NK-92 (cell line): Measurements from ENCODE around the gene SC5D.

ENCODE experiments used
- DNase-seq: peaks from one replicate; lab custom pipeline; 2025; ENCODE audit not compliant: unreplicated experiment; lab: John Stamatoyannopoulos, UW

SC5D gene, protein sequence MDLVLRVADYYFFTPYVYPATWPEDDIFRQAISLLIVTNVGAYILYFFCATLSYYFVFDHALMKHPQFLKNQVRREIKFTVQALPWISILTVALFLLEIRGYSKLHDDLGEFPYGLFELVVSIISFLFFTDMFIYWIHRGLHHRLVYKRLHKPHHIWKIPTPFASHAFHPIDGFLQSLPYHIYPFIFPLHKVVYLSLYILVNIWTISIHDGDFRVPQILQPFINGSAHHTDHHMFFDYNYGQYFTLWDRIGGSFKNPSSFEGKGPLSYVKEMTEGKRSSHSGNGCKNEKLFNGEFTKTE

DNA sequence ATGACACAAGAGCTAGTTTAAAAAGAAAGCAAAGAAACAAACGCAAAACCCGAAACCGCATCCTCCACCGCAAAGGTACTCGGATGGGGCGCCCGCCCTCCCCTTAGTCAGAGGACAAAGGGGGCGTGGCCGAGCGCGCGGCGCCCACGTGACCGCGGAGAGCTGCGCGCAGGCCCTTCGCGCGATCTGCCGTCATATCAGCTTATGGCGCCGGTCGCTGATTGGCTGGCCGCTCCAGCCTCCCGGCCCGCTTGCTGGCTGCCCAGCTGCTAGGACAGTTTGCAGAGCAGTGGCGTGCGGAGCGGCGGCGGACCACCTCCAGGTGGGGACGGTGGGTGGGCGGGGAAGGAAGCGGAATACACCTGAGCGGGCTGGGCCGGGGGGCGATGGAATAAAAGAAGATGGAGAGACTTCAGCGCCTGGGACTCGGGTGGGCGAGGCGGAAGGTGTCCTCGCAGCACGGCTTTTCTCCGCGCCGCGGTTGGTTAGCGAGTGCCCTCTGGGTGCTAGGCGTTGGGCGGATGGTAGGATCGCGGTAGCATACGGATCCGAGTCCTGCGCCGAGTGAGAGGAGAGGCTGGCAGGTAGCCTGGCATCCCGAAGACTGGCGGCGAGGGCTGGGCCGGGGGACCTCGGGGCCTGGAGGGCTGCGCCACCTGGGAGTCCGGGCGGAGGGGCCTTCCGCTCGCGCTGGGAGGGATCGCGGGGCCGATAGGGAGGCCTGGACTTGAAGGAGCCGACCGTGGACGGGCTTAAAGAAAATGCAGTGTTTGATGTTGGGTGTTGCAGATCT lies at the start of gene SC5D:
Gene SC5D, plus strand, starts transcription at position 277 of the 793 bp plus-strand sequence. CDS start 10,605 bp downstream, outside the sequence.
- DNase-seq: peak; percentile 55

DNA sequence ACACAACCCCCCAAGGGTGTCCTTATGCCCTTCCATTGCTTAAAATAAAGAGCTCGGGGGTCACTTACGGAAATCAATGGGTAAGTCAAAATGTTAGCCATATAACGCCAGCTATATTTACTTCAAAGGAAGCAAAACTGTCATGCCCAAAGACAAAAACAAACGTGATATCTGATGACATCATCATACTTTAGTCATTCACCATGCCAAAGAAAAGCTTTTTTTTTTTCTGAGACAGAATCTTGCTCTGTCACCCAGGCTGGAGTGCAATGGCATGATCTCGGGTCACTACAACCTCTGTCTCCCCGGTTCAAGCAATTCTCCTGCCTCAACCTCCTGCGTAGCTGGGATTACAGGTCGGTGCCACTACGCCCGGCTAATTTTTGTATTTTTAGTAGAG lies 47.7 kb upstream of the SC5D start:
- DNase-seq: no peak

DNA sequence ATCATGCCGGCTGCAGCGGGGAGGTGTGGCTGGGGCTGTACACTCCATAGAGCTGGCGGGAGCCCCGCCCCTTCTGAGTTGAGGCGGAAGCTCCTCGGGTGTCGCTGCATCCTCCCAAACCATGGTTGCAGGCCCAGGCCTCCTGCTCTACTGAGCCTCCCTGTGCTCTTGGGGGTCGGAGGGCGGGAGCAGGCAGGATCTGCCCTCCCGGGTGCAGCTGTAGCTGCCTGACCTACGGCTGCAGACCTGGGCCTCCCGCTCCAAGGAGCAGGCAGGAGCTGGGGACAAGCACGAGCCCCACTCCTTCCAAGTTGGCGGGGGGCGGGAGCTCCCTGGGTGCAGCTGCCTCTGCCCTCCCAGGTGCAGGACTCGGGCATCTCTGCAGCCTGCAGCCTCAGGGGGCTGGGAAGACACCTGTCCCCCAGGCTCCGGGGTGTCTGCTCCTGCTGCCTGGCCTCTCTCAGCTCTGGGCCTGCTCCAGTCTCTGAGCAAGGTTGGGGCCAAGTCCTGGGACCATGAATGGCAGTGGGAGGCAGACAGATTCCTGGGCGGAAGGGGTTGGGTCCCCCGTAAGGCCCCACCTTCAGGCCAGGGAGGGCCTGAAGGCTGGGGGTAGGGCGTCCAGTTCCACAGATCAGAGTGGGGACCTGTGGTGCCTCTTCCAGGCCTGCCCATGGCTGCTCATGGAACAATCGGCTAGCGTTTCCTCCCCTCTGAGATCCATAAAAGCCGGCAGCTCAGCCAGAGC lies 46.4 kb upstream of the SC5D start:
- no peak for DNase-seq

DNA sequence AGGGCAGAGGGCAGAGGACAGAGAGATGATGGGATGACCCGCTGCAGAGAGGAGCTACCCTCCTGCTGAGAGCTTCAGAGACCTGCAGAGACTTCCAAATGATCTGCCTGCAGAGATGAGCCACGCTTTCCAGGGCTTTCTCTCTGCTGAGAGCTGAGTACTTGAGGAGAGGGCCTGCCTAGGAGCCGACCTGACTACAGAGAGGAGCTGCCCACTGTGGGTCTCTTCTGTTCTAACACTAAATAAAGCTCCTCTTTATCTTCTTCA lies 45.9 kb upstream of the SC5D start:
- no peak for DNase-seq

DNA sequence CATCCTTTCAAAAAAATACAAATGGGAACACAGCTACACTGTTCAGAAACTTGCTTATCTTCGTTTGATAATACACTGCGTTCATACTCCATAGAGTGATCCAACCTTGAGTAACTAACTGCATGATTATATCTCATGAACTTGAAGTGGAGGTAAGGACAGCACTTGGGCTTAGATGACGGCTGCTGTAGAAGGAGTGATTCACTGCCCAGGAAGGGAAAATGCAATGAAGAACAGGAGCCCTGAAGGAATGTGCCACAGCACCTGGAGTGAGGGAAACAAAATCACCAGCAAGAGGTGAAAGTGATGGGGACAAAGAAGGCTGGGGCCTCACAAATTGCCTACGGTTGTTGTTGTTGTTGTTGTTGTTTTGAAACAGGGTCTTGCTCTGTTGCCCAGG lies 44.1 kb upstream of the SC5D start:
- no peak for DNase-seq

DNA sequence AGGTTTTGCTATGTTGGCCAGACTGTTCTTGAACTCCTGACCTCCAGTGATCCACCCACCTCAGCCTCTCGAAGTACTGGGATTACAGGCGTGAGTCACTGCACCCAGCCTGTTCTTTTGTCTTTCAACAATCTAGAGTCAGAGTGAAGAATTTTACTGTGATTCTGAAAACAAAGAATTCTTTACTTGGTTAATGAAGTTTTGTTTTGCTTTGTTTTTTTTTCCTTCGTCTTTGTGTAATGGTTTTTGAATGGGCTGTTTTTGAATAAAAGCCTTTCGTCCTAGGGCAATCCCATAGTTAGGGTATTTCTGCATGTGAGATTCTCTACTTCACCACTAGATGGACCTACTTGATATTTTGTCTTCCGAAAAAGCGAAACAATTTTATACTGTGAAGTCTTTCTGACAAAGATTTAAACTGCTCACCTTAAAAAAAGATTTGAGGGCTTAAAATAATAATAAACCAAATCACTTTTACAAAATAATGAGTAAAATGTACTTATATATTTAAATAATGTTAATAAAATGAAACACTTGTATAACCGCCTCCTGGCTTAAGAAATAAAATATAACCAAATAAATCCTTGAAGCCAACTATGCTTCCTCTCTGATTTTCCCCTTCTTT lies 43.4 kb upstream of the SC5D start:
- DNase-seq: no peak

DNA sequence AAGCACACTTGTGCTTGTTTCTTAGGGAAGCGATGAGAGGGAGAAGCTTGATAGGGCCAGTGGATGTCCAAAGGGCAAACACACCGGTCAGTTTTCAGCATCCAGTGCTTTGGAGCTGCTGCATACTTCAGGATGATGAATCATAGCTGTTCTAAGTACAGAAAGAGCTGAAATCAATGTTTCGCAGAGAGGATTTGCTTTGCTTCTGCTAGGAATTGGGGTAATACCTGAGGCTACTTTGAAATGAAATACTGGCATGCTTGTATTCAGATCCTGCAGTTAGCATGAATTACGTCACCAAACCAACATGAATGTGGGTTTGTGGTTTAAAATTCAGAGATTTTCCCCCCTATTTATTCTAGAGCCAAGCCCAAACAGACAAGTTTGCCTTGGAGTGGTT lies 41.7 kb upstream of the SC5D start:
- DNase-seq: no peak

DNA sequence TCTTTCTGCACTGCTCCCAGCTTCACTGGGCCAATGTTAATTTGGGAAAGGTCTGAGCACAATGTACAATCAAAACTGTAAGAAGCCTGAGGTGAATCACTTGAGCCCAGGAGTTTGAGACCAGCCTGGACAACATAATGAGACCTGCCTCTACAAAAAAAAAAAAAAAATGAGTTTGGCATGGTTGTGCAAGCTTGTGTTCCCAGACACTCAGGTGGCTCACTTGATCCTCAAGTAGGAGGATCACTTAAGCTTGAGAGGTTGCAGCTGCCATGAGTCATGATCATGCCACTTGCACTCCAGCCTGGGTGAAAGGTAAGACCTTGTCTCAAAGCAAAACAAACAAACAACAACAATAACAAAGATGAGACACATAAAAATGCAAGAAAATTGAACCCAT lies 38.6 kb upstream of the SC5D start:
- DNase-seq: no peak

DNA sequence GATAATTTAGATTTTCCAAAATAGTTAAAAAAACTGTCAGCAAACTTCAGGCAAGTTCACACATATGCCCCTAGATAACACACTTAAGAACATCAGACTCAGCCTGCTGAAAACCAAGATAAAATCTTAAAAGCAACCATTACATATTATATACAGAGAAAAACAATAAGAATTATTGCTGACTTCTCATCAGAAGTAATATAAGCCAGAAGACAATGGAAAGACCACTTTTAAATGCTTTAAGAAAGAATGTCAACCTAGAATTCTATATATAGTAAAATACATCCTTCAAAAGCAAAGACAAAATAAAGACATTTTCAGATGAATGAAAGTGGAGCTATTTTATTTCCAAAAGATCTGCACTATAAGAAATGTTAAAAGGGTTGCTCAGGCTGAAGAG lies 37.8 kb upstream of the SC5D start:
- DNase-seq: no peak

DNA sequence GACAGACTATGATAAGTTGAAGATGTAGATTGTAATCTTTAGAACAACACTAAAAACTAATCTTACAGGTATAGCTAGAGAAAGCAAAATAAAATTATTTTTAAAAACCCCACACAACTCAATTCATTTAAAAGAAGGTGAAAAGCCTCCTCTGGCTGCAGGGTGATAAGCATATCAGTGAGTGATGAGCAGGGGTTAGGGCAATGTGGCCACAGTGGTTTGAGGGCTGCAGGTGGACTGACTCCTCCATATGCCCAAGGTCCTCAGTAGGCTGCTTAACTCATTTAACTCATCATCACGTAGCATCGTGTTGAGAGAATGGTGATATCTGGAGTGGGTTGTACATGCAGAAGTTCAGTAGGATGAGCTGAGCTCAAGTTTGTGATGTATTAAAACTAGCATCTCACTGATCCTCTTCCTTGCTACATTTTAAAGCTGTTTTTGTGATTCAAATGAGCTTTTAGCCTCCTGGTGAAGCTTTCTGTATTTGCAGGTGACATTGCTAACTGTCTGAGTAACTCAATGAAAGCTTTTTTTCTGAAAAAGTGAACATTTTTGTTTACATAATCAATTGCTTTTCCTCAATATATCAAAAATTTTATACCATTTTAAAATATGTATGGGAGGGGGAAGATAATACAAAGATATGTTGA lies 37.0 kb upstream of the SC5D start:
- DNase-seq: no peak

DNA sequence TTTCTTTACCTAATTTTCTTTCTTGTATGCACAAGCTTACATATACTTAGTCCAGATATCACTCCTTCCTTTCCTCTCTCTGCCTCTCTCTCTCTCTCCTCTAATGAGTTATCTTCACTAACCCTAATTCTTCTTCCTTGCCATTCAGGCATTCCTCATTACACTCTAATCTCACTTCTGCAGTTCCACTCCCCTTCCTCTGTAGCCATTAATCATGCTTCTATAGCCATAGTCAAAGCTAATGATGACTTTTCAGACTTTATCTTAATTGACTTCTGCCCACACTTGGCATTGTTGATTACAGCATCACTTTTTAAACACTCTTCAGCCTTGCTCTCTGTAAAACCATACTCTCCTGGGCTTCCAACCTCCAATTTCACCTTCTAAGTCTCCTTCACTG lies 35.3 kb upstream of the SC5D start:
- DNase-seq: no peak

DNA sequence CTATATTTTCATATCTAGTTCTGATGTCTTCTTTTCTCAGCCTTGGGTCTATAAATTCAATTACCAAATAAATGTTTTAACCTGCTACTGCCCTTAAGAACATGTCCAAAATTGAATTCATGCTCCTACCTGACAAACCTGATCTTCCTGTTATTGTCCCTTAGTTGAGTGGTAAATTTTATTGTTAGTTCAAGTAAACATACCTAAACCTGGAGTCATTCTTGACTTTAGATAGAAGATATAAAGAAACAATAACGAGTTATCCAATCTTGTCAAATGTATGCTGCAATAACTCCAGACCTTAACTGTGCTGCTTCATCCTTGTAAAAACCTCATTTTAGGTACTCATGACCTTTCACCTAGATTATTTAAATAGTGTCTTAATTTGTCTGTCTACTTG lies 34.6 kb upstream of the SC5D start:
- no peak for DNase-seq

DNA sequence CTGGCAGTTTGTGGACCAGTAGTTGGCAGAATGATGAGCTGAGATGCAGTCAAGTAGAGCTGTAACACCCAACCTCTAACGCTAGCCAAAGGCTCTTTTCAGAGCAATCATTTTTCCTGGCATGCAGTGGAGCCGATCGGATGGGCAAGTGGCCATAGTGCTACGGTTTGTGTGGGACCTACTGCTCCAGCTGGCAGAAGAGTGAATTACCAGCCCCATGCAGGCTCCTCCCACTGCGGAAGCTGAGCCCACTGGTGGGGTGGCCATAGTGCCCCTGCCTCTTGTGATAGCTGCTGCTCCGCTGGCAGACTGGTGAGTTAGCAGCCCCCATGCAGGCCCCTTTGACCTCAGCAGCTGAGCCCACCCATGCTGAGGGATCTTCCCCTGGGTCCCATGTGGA lies 27.0 kb upstream of the SC5D start:
- DNase-seq: no peak

DNA sequence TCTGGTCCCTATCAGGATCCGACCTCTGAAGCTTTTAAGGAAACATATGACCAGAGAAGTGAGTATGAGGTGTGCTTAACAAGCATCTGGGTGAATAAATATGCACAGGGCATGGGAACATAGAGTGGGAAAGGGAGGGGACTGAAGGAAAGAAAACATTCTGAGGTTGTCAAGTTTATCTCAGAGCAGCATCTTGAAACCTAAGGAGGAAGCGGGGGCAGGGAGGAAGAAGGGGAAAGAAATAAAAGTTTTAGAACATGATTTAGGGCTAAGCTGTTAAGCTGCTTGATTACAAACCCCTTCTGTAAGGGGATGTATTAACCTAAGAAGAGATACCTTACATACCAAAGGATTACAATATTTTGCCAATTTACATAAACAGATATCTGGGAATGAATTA lies 24.0 kb upstream of the SC5D start:
- no peak for DNase-seq

DNA sequence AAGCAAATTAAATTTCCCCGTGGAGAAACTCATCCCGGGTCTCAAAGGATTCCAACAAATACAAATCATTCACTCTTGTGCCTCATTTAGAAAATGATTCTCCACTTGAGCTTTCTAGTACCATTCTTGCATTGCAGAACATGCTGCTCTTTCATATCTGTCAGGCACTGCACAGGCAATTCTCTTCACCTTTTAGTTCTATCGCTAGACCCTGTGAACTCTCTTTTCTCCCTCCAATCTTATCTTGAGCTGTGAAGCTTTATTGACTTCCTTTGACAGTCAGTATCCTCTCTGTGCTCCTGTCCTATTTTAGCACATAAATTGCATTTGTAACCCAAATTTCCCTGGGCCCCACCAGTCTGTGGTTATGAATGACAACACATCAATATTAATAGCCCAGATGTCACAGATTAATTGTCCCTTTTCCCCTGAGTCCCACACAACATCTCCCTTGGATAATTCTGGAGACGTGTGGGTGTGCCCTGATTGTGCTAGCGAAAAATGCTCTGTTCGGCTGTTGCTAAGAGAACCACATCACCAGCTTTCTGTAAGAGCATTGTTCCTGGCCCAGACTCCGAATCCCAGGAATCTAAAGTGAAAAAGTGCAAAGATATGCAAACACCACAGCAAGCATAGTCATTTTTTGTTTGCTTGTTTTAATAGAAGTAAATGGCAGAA lies 22.4 kb upstream of the SC5D start:
- DNase-seq: no peak

DNA sequence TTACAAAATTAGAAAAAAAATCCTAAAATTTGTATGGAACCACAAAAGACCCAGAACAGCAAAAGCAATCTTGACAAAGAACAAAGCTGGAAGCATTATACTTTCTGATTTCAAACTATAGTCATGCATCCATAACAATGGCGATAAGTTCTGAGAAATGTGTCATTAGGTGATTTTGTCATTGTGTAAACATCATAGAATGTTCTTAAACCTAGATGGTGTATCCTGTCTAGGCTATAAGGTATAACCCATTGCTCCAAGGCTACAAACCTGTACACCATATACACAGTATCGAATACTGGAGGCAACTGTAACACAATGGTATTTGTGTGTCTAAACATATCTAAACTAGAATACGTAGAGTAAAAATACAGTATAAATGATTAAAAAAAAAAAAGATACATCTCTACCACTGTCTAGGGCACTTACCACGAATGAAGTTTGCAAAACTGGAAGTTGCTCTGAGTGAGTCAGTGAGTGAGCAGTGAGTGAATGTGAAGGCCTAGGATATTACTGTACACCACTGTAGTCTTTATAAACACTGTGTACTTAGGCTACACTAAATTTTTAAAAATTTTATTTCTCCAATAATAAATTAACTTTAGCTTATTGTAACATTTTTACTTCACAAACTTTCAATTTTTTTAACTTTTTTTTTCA lies 18.1 kb upstream of the SC5D start:
- no peak for DNase-seq

DNA sequence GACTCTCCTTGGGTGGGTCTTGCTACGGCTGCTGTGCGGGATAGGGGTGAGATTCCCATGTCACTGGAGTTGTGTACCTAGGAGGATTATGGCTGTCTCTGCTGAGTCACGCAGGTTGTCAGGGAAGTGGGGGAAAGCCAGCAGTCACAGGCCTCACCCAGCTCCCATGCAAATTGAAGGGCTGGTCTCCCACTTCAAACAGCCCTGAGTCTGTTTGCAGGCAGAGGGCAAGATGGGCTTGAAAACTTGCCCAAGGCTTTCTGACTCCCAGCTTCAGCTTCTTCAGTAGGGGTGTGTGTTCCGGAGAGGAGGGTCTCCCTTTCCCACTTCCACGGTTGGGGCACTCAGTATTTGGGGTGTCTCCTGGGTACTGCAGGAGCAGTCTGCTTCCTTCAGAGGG lies 10.9 kb upstream of the SC5D start:
- DNase-seq: no peak

DNA sequence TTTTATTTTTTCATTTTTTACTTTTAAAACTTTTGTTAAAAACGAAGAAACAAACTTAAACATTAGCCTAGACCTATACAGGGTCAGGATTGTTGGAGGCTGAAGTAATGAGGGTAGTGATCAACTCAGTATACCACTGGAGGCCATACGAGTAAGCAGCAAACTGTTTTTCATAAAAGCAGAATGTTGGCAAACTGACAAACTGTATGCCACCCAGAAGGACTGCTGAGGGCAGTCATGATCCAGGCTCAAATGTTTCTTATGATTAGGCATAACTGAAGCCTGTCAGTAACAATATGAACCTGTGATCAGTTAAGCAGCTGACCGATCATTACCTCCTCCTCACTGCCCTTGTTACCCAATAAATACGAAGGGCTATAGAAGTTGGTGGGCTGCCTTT lies 10.2 kb upstream of the SC5D start:
- DNase-seq: no peak

DNA sequence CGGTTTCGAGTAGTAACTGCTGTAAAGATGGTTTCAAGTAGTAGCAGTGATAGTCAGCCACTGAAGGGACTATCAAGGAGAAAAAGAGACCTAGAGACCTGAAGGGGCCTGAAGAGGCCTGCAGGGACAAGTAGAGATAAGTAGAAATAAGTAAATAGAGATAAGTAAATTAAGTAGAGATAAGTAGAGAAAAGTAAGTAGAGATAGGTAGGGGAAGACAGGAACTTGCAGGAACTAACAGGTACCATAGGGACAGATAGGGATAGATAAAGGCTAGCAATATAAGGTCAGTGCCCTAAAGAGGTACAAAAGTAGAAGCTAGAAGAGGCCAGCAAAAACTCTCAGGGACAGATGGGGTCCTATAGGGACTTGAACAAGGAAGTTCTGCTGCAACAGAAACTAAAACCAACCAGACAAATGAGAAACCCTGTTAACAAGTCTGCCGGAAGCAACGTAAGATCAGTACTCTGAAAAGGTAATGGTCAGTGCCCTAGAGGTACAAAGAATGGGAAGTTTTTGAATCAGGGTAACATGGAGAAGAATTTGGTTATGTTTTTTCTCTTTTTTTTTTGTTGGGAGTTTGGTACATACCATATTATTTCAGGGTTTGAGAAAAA lies 9.6 kb upstream of the SC5D start:
- no peak for DNase-seq

DNA sequence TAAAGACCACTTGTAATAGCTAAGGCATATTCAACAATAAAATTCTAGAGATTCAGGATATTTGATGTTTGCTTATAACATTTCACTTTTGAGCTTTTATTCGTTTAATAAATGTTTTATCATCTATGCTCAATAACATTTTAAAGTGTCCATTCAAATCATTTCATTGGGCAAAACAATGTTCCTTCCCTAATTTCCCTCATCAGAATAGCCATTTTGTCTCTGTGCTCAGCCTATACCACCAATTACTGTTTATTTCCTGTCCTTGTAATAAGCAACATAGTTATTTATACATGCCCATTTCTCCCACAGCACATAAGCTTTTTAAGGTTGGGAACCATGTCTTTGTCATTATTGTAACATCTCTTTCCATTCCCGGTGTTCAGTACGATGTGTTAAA lies 1.3 kb upstream of the SC5D start:
- DNase-seq: no peak
